Tibial artery (tissue), 4 donors: ENCODE data around the gene ADSS2.

Source experiments
- DNase-seq, 2 donors: peaks; one replicate each; pipeline ENCODE4 v3.0.0-alpha.2; 2019
- H3K27ac ChIP-seq, 2 donors: fragments of 200-600 bp; sonication (generic) in 1 of 2; 1 replicate in 1 of 2; 2 replicates in 1 of 2; pipeline ENCODE4 v1.5.1; 2018 to 2019; ENCODE audit warnings: mild to moderate bottlenecking in 1 of 2
- H3K27me3 ChIP-seq, 2 donors: fragments of 200-600 bp; sonication (generic) in 1 of 2; one replicate each; pipeline versions ENCODE4 v1.5.1 to v1.6.0; 2016 to 2019
- H3K36me3 ChIP-seq, 3 donors: fragments of 200-600 bp; sonication (generic) in 2 of 3; one replicate each; pipeline ENCODE4 v1.5.1; 2016 to 2019; ENCODE audit warnings: mild to moderate bottlenecking in 2 of 3
- H3K4me1 ChIP-seq, 4 donors: fragments of 200-600 bp; sonication (generic) in 2 of 4; 1 replicate in 3 of 4; 2 replicates in 1 of 4; pipeline ENCODE4 v1.5.1; 2016 to 2019
- H3K4me3 ChIP-seq, 2 donors: fragments of 200-600 bp; sonication (generic) in 1 of 2; 1 replicate in 1 of 2; 2 replicates in 1 of 2; pipeline ENCODE4 v1.5.1; 2018 to 2019; ENCODE audit warnings: mild to moderate bottlenecking in 2 of 2
- H3K9me3 ChIP-seq, 3 donors: fragments of 200-600 bp; sonication (generic) in 1 of 3; one replicate each; pipeline ENCODE4 v1.5.1; 2016 to 2019
- CTCF ChIP-seq, 2 experiments: fragments of 200-600 bp in 1 of 2; fragments of 450-650 bp in 1 of 2; IDR thresholded peaks; one replicate each; pipeline ENCODE4 v1.5.1; 2017 to 2019; ENCODE audit warnings: antibody characterized with exemption in 2 of 2, mild to moderate bottlenecking in 1 of 2, moderate library complexity in 1 of 2
- intact Hi-C: fragments of 100-400 bp; cut with DNase I; formaldehyde crosslinking; loops from one replicate; pipeline ENCODE4 v1.15.0; 2023; ENCODE audit warnings: low total_unique reads

The ADSS2 gene

GRCh38 chr1:244473059-244473605, 21.4 kb upstream of the ADSS2 start:
- Histone ChIP-seq H3K27me3 (no peaks in the 10 kb centered on the region), H3K9me3 (no peaks in the 10 kb centered on the region), H3K36me3 (no peaks in the 10 kb centered on the region), H3K27ac (no peak overlapping the region), H3K4me1 (no peaks in the 10 kb centered on the region), H3K4me3 (no peak overlapping the region)
- DNase-seq, result no peak
- TF ChIP-seq CTCF (IDR thresholded peaks at IDR 0.05), result no peak
- intact Hi-C loops, result no loop called here

- H3K27me3 ChIP-seq, result no peaks in the 10 kb centered on the region
- H3K4me3 ChIP-seq, result no peak overlapping the region
- H3K36me3 ChIP-seq, result no peaks in the 10 kb centered on the region
- intact Hi-C loops, result no loop called here
- H3K9me3 ChIP-seq, result no peaks in the 10 kb centered on the region
- peaks cover 0 to 3% (median 0%) of the 10 kb centered on the region in 4 donors for H3K4me1 ChIP-seq
- H3K27ac ChIP-seq, result no peak overlapping the region
- TF ChIP-seq CTCF (IDR thresholded peaks at IDR 0.05), result no peak
- no peak for DNase-seq
Measured at GRCh38 chr1:244466724-244467123, 15.0 kb upstream of the ADSS2 start.

GRCh38 chr1:244461245-244462071, 9.7 kb upstream of the ADSS2 start, which contains the start of gene CATSPERE:
TSS of gene CATSPERE (plus strand) at chr1:244461273. CDS start at chr1:244461430, 157 bp downstream.
- Histone ChIP-seq H3K36me3 (no peaks in the 10 kb centered on the region), H3K4me1 (peaks cover 0 to 14% (median 4%) of the 10 kb centered on the region in 4 donors), H3K27ac (peak within 1 kb of the TSS; percentile 91 to 94), H3K9me3 (no peaks in the 10 kb centered on the region), H3K4me3 (peak within 1 kb of the TSS; percentile 63 to 79), H3K27me3 (no peaks in the 10 kb centered on the region)
- TF ChIP-seq CTCF (IDR thresholded peaks at IDR 0.05), result no peak
- DNase-seq, result peak; percentile 88 to 96
- intact Hi-C loops, result no loop called here

GRCh38 chr1:244460197-244460596, 8.5 kb upstream of the ADSS2 start:
- Histone ChIP-seq H3K4me1 (peaks cover 0 to 14% (median 4%) of the 10 kb centered on the region in 4 donors), H3K4me3 (peak overlapping the region in 1 of 2 donors; percentile 79)

GRCh38 chr1:244458781-244459180, 7.1 kb upstream of the ADSS2 start:
- H3K4me1 ChIP-seq, result peaks cover 0 to 14% (median 4%) of the 10 kb centered on the region in 4 donors
- no peaks in the 10 kb centered on the region for H3K36me3 ChIP-seq
- no peak overlapping the region for H3K27ac ChIP-seq
- H3K27me3 ChIP-seq, result no peaks in the 10 kb centered on the region
- no peak for DNase-seq
- no peak for TF ChIP-seq CTCF (IDR thresholded peaks at IDR 0.05)
- no peak overlapping the region for H3K4me3 ChIP-seq
- intact Hi-C loops, result no loop called here
- no peaks in the 10 kb centered on the region for H3K9me3 ChIP-seq

More at GRCh38 chr1:244460197-244460596, 8.5 kb upstream of the ADSS2 start:
- Histone ChIP-seq H3K36me3 (no peaks in the 10 kb centered on the region), H3K9me3 (no peaks in the 10 kb centered on the region), H3K27ac (peak overlapping the region; percentile 91 to 94), H3K27me3 (no peaks in the 10 kb centered on the region)
- intact Hi-C loops, result no loop called here
- DNase-seq, result no peak
- TF ChIP-seq CTCF (IDR thresholded peaks at IDR 0.05), result no peak
